ENCODE results near the gene NUDT14.

The NUDT14 gene

DNA sequence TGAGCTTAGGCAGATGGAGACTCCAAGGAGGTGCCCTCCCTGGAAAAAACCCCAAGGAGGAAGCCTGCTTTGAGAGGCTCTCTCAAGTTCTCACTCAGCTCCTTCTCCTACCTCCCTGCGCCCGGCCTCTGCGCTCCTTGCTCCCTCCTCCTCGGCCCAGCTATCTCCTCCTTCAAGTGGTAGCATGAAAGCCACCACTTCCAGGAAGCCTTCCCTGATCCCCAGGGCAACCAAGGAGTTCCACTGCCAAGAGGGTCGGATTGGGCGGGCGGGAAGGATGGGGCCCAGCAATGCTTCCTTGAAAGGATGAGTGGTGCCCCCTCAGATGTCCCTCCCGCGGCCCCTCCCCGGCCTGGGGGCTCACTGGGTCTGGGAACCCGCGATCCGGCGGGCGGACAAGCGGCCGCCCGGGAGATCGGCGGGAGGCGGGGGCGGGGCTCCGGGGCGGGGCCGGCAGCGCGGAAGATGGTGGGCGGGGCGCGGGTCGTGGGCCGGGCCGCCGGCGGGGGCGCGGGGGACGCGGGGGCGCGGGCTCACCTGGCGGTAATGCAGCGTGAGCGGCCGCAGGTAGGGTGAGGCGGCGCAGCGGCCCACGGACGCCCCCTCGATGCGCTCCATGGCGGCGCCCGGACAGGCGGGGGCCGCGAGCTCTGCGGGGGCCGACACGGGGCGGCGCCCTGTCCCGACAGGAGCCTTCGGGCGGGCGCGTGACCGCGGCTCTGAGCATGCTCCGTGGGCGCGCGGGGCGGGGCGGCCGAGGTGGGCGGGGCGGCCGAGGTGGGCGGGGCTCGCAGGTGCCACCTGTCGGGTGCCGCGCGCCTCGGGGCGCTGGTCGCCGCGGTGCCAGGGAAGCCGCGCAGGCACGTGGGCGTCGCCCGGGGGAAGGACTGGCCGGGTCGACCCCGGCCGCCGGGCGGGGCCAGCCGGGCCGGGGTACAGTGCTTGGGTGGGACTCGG, at the start of gene NUDT14:
Gene NUDT14 (minus strand): TSS at position 721 of the 957 bp plus-strand sequence. CDS start 103 bp downstream, at position 618.
- DNase-seq (ENCODE audit: low read depth in 3 of 3, low spot score in 1 of 3): peak; percentile 60 to 87 (median 84)

- DNase-seq (ENCODE audit: low read depth in 3 of 3, low spot score in 1 of 3): no peak
Measured at GRCh38 chr14:105229099-105229655, 48.1 kb upstream of the NUDT14 start.

- no peak for DNase-seq (ENCODE audit: low read depth in 3 of 3, low spot score in 1 of 3)
Measured at GRCh38 chr14:105228562-105228961, 47.5 kb upstream of the NUDT14 start.

GRCh38 chr14:105227346-105227745, 46.2 kb upstream of the NUDT14 start:
- no peak for DNase-seq (ENCODE audit: low read depth in 3 of 3, low spot score in 1 of 3)

DNA sequence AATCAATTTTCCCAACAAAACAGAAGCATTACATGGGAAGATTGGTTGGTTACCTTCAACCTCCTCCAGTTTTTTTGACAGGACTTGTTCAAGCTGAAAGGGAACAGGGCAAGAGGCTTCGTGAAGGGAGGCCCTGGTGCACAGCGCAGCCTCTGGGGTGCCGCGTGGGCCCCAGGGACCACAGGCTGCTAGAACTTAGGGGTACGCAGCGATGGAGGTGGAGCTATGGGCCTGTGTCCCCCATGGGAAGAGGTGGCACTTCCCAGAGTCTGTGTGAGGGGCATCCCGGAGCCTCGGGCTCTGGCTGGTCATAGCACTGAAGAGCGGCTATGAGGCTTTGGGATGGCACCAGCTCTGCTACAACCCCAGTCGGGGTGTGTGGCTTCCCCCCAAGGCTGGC, 45.1 kb upstream of the NUDT14 start:
- DNase-seq (ENCODE audit: low read depth in 3 of 3, low spot score in 1 of 3): no peak

- no peak for DNase-seq (ENCODE audit: low read depth in 3 of 3, low spot score in 1 of 3)
Measured at GRCh38 chr14:105224845-105225570, 43.9 kb upstream of the NUDT14 start.

- no peak for DNase-seq (ENCODE audit: low read depth in 3 of 3, low spot score in 1 of 3)
Measured at GRCh38 chr14:105223770-105224544, 42.8 kb upstream of the NUDT14 start.

GRCh38 chr14:105223260-105223659, 42.1 kb upstream of the NUDT14 start:
- no peak for DNase-seq (ENCODE audit: low read depth in 3 of 3, low spot score in 1 of 3)

DNA sequence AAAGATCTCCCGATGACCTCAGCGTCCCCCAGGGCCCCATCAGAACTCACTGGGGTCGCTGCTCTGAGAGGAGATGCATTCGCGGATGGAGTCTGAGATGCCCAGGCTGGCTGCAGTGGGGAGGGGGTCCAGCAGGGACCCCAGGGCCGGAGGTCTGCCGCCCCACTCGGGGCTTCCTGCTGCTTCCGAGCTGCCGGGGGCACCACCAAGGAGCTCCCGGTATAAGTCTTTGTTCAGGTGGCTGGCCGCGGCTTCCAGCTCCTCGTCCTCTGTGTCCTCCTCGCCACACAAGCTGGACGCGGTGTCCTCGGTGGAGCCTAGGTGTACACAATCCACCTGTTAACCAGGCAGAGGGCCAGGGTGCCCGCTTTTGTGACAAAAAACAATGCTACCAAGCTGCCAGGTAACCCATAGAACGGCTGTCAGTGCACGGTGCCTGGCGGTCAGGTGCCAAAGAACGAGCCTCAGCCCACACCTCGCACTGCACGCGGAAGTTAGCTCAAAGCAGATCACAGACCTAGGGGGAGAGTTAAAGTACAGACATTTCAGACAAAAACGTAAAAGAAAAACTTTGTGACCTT, 40.6 kb upstream of the NUDT14 start:
- no peak for DNase-seq (ENCODE audit: low read depth in 3 of 3, low spot score in 1 of 3)

- DNase-seq (ENCODE audit: low read depth in 3 of 3, low spot score in 1 of 3): no peak
Measured at GRCh38 chr14:105220699-105221597, 39.8 kb upstream of the NUDT14 start.

- DNase-seq (ENCODE audit: low read depth in 3 of 3, low spot score in 1 of 3): no peak
Measured at GRCh38 chr14:105219753-105220152, 38.6 kb upstream of the NUDT14 start.

DNA sequence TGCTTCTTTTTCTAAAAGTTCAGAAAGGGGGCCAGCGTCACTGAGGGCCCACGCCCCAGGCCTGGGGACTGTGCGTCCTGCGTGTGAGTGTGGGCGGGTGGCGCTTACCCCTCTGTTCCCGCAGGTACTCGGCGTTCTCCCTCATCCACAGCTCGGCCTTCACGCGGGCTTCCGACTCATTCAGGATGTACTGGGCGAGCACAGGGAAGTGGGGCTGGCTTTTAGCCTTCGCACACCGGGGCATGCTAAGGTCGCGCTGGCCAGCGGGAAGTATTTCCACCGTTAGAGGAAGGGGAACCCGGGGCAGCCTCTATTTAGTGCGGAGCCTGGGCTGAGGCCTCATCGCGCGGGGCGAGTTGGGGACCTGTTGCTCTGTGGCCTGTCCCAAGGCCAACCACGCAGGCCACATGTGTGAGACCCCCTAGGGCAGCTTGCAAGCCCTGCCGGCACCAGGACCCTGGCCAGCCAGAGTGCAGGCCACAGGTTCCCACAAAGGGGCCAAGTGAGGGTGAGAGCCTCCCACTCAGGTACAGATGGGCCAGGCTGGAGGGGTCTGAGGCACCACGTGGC, 38.0 kb upstream of the NUDT14 start:
- DNase-seq (ENCODE audit: low read depth in 3 of 3, low spot score in 1 of 3): no peak

- no peak for DNase-seq (ENCODE audit: low read depth in 3 of 3, low spot score in 1 of 3)
Measured at GRCh38 chr14:105218611-105219010, 37.5 kb upstream of the NUDT14 start.

DNA sequence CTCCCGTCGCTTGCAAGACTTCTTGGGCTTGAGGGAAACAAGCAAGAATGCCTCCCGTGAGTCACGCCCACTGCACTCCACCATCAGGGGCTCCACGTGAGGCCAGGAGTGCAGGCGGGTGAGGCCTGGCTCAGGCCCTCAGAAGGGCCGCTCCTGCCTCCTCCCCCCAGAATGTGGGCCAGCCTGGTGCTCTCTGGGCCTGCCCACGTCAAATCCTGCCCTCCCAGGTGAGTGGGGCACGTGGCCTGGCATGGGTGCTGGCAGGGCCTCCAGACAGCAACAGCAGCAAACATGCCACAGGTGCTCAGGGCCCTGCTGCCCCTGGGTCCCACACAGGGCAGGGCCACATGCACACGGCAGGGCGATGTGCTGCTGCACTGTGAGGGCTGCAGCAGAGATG, 36.7 kb upstream of the NUDT14 start:
- DNase-seq (ENCODE audit: low read depth in 3 of 3, low spot score in 1 of 3): no peak

DNA sequence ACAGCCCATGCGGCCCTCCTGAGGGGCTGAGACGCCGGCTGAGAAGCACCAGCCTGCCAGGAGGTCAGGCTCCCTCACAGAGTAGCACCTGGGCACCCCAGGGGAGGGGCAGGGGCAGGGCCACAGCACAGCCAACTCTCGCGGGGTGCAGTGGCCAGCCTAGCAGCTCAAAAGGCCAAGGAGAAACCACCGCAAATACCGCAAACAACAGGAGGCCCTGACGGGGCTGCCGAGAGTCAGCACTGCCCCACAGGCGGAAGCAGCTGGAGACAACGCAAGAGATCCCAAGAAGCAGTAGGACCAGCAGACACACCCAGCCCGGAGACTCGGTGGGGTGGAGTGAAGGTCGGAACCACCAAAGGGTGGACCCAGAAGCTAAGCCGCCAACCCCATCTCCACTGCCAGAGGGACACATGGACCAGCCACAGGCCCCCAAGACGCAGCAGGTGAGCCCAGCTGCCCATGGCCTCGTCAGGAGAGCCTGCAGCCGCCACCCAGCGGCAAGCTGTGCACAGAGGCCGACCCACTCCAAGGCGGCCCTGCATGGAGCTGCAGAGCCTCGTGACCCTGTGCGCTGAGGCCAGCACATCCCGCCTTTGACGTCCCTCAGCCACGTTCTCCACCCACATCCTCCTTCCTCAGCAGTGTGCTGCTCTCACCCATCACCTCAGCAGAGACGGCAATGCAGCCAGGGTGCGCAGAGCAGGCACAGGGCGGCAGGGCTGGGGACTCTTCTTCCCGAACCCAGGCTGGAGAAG, 35.6 kb upstream of the NUDT14 start:
- no peak for DNase-seq (ENCODE audit: low read depth in 3 of 3, low spot score in 1 of 3)

GRCh38 chr14:105215602-105216001, 34.5 kb upstream of the NUDT14 start:
- no peak for DNase-seq (ENCODE audit: low read depth in 3 of 3, low spot score in 1 of 3)

- DNase-seq (ENCODE audit: low read depth in 3 of 3, low spot score in 1 of 3): no peak
Measured at GRCh38 chr14:105214324-105214915, 33.3 kb upstream of the NUDT14 start.

DNA sequence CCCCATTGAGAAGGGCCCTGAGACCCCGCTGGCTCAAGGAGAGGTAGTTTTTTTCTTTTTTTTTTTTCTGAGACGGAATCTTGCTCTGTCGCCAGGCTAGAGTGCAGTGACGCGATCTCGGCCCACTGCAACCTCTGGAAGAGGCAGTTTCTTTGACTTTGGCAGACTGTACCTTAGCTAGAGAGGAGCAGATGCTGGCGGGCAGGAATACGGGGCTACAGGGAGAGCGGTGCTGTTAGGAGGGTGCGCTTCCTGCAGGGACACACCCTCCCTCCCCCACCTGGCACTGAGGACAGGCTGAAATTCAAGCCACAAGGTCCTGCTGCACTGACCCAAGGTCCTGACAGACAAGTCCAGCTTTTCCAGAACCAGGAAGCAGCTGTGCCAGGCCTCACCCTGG, 32.2 kb upstream of the NUDT14 start:
- DNase-seq (ENCODE audit: low read depth in 3 of 3, low spot score in 1 of 3): no peak

All from stimulated activated CD4-positive, alpha-beta T cell treated with anti-CD3 and anti-CD28 coated beads, TNF-alpha, amount 100 ng/mL, for 1 hour (primary cell).